ENCODE results near the gene AS3MT.

- no peak for TF ChIP-seq CTCF (optimal IDR thresholded peaks at IDR 0.05 in 1 of 3, IDR thresholded peaks at IDR 0.05 in 1 of 3, conservative IDR thresholded peaks at IDR 0.05 in 1 of 3; ENCODE audit: extremely low read depth in 1 of 3, insufficient read depth in 2 of 3, low read length in 3 of 3)
- no peak for TF ChIP-seq EZH2 (IDR thresholded peaks at IDR 0.05; ENCODE audit: low read length)
These were observed 25.4 kb downstream of the AS3MT start for GRCh38 chr10:102894466-102895213.

Data from keratinocyte (primary cell).